K562 (cell line): ENCODE results near the gene NR2F2. TPM values are rescaled to one million over a fixed set of nuclear protein-coding genes. Genes with fewer than 3 reads are reported as not detected.

Experiments
- BCLAF1 ChIP-seq, 2 experiments: fragments of 450-650 bp in 1 of 2; IDR thresholded peaks; 2 replicates each; pipeline ENCODE4 v1.6.1; 2011 to 2017; ENCODE audit warnings: low read depth in 2 of 2, antibody characterized with exemption in 1 of 2, borderline replicate concordance in 1 of 2, low read length in 1 of 2, mild to moderate bottlenecking in 1 of 2, mixed read lengths in 1 of 2; ENCODE audit not compliant: control insufficient read depth in 1 of 2
- DACH1 ChIP-seq: fragments of 450-650 bp; IDR thresholded peaks from 2 replicates; pipeline ENCODE4 v1.6.1; 2018; ENCODE audit not compliant: partially characterized antibody
- PYGO2 ChIP-seq: fragments of 450-650 bp; IDR thresholded peaks from 2 replicates; pipeline ENCODE4 v1.6.1; 2016; ENCODE audit warnings: mild to moderate bottlenecking, missing genetic modification characterization, moderate library complexity, missing compliant biosample characterization
- RFX1 ChIP-seq: fragments of 450-650 bp; IDR thresholded peaks from 2 replicates; pipeline ENCODE4 v1.6.1; 2016; ENCODE audit warnings: mild to moderate bottlenecking, moderate library complexity
- ZBTB33 ChIP-seq: sonication (generic); formaldehyde crosslinking; IDR thresholded peaks from 2 replicates; pipeline ENCODE4 v1.8.1; 2023; ENCODE audit warnings: mild to moderate bottlenecking, missing genetic modification reagents
- ZNF583 ChIP-seq: fragments of 250-450 bp; sonication (Bioruptor Pico); IDR thresholded peaks from 2 replicates; pipeline ENCODE4 v1.4.0; 2020
- ZNF639 ChIP-seq, 2 experiments: fragments of 200-800 bp in 1 of 2; sonication (Bioruptor generic) in 1 of 2; sonication (generic) in 1 of 2; formaldehyde crosslinking in 1 of 2; IDR thresholded peaks in 1 of 2; conservative IDR thresholded peaks in 1 of 2; 2 replicates each; pipeline versions ENCODE4 v1.5.0 to v1.6.1; 2016 to 2020; ENCODE audit warnings: missing compliant biosample characterization in 1 of 2, missing genetic modification characterization in 1 of 2, missing genetic modification reagents in 1 of 2
- polyA plus RNA-seq, 8 experiments: library from polyadenylated mRNA; depleted of rRNA in 4 of 8; stranded (reverse) in 5 of 8; unstranded in 3 of 8; fragments of >200 nt; fragmentation: Nextera tagmentation in 2 of 8; fragmentation: Illumina TruSeq in 1 of 8; extraction: Ambion mirVana in 2 of 8; extraction: Trizol in 1 of 8; gene quantifications; 2 replicates each; pipeline versions ENCODE4 v1.2.1 to v1.2.3, GENCODE V29; 2011 to 2014; ENCODE audit warnings: inconsistent platforms in 1 of 8, missing spikeins in 1 of 8
- total RNA-seq, 7 experiments: library from RNA; depleted of rRNA in 6 of 7; stranded (reverse); fragments of >200 nt in 6 of 7; fragmentation: Illumina TruSeq in 2 of 7; extraction: Trizol in 2 of 7; gene quantifications; 2 replicates each; pipeline versions ENCODE4 v1.2.1 to v1.2.3, GENCODE V29; 2011 to 2021; ENCODE audit warnings: low replicate concordance in 1 of 7
- TF ChIP-seq, protein P1 (sequence below): sonication (generic); formaldehyde crosslinking; IDR thresholded peaks from 2 replicates; pipeline ENCODE4 v1.4.0; 2020; ENCODE audit warnings: mild to moderate bottlenecking, missing genetic modification reagents
- TF ChIP-seq, protein P2 (sequence below), 2 experiments: IDR thresholded peaks; 2 replicates each; pipeline ENCODE4 v1.6.1; 2012; ENCODE audit warnings: improper control_type of control experiment in 2 of 2, low read depth in 2 of 2, low read length in 2 of 2, borderline replicate concordance in 1 of 2

NR2F2 gene
- total and polyA plus RNA-seq, 9 of the 15 experiments (the other 6 are each of a cell fraction or from before 2014, with no cell fraction given), result 6.0 to 51.8 (median 11.1) TPM

GRCh38 chr15:96333131-96334016, 2.9 kb downstream of the NR2F2 start (continued):
- TF ChIP-seq, protein P1, sequence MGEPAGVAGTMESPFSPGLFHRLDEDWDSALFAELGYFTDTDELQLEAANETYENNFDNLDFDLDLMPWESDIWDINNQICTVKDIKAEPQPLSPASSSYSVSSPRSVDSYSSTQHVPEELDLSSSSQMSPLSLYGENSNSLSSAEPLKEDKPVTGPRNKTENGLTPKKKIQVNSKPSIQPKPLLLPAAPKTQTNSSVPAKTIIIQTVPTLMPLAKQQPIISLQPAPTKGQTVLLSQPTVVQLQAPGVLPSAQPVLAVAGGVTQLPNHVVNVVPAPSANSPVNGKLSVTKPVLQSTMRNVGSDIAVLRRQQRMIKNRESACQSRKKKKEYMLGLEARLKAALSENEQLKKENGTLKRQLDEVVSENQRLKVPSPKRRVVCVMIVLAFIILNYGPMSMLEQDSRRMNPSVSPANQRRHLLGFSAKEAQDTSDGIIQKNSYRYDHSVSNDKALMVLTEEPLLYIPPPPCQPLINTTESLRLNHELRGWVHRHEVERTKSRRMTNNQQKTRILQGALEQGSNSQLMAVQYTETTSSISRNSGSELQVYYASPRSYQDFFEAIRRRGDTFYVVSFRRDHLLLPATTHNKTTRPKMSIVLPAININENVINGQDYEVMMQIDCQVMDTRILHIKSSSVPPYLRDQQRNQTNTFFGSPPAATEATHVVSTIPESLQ, result no peak
- TF ChIP-seq, protein P2, sequence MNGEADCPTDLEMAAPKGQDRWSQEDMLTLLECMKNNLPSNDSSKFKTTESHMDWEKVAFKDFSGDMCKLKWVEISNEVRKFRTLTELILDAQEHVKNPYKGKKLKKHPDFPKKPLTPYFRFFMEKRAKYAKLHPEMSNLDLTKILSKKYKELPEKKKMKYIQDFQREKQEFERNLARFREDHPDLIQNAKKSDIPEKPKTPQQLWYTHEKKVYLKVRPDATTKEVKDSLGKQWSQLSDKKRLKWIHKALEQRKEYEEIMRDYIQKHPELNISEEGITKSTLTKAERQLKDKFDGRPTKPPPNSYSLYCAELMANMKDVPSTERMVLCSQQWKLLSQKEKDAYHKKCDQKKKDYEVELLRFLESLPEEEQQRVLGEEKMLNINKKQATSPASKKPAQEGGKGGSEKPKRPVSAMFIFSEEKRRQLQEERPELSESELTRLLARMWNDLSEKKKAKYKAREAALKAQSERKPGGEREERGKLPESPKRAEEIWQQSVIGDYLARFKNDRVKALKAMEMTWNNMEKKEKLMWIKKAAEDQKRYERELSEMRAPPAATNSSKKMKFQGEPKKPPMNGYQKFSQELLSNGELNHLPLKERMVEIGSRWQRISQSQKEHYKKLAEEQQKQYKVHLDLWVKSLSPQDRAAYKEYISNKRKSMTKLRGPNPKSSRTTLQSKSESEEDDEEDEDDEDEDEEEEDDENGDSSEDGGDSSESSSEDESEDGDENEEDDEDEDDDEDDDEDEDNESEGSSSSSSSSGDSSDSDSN (IDR thresholded peaks at IDR 0.05; ENCODE audit: borderline replicate concordance in 1 of 2, low read depth in 2 of 2, low read length in 2 of 2), result peak; percentile 93; a peak in 3 of 4 replicates
- TF ChIP-seq PYGO2 (tag), result no peak
- TF ChIP-seq ZBTB33 (CRISPR knock-in tag), result 0 out of 2 replicates have a peak, but pooled peaks have one; percentile 9
- no peak for TF ChIP-seq ZNF583 (CRISPR knock-in tag)
- TF ChIP-seq DACH1, result peak; percentile 54
- TF ChIP-seq BCLAF1 (IDR thresholded peaks at IDR 0.05; ENCODE audit: borderline replicate concordance in 1 of 2, control insufficient read depth in 1 of 2, low read depth in 2 of 2, low read length in 1 of 2), result no peak
- TF ChIP-seq RFX1, result no peak
- 0 out of 4 replicates have a peak, but pooled peaks of 1 of the 2 experiments have one; percentile 20 for TF ChIP-seq ZNF639 (CRISPR knock-in tag; conservative IDR thresholded peaks at IDR 0.05 in 1 of 2, IDR thresholded peaks at IDR 0.05 in 1 of 2)
